SKM-1 (cell line): ENCODE measurements around the gene LRP3.
A peak's percentile ranks its signal among the peaks of the same experiment; 100 is the strongest.
"Not testable (repeated sequence)": the region's sequence is repeated elsewhere in the genome, so short reads cannot be mapped to it uniquely, and the experiment has no call there.

Experiments used
- DNase-seq: peaks from one replicate; lab custom pipeline; 2025; ENCODE audit not compliant: unreplicated experiment; lab: John Stamatoyannopoulos, UW

LRP3 gene

GRCh38 chr19:33175886-33176669 lies 18.1 kb upstream of the LRP3 start:
- no peak for DNase-seq

- peak; percentile 99 for DNase-seq
Measured at GRCh38 chr19:33176670-33177416, 17.3 kb upstream of the LRP3 start.

- no peak for DNase-seq
Measured at GRCh38 chr19:33177417-33177979, 16.6 kb upstream of the LRP3 start.

GRCh38 chr19:33186431-33187182 lies 7.5 kb upstream of the LRP3 start:
- peak; percentile 58 for DNase-seq

GRCh38 chr19:33187183-33187540 lies 7.0 kb upstream of the LRP3 start:
- DNase-seq = peak; percentile 58

GRCh38 chr19:33189453-33189852 lies 4.7 kb upstream of the LRP3 start:
- no peak for DNase-seq

- DNase-seq = not testable (repeated sequence)
Measured at GRCh38 chr19:33191092-33191491, 3.0 kb upstream of the LRP3 start.

- DNase-seq = no peak
Measured at GRCh38 chr19:33191501-33191900, 2.6 kb upstream of the LRP3 start.

- DNase-seq = no peak
Measured at GRCh38 chr19:33192010-33192409, 2.1 kb upstream of the LRP3 start.

- DNase-seq = no peak
Measured at GRCh38 chr19:33193269-33193864, 763 bp upstream of the LRP3 start.

GRCh38 chr19:33194532-33194885 lies 379 bp downstream of the LRP3 start:
- DNase-seq = no peak

GRCh38 chr19:33194886-33195644 lies 935 bp downstream of the LRP3 start:
- DNase-seq = no peak

GRCh38 chr19:33195645-33196347 lies 1.7 kb downstream of the LRP3 start:
- no peak for DNase-seq

- DNase-seq = no peak
Measured at GRCh38 chr19:33196446-33197193, 2.5 kb downstream of the LRP3 start.

- no peak for DNase-seq
Measured at GRCh38 chr19:33197591-33198000, 3.5 kb downstream of the LRP3 start.

GRCh38 chr19:33198169-33198568 lies 4.0 kb downstream of the LRP3 start:
- no peak for DNase-seq

GRCh38 chr19:33199441-33200265 lies 5.5 kb downstream of the LRP3 start:
- DNase-seq = peak; percentile 17

GRCh38 chr19:33201473-33201872 lies 7.3 kb downstream of the LRP3 start:
- DNase-seq = no peak
